ENCODE measurements around the gene CYP3A7.

DNA sequence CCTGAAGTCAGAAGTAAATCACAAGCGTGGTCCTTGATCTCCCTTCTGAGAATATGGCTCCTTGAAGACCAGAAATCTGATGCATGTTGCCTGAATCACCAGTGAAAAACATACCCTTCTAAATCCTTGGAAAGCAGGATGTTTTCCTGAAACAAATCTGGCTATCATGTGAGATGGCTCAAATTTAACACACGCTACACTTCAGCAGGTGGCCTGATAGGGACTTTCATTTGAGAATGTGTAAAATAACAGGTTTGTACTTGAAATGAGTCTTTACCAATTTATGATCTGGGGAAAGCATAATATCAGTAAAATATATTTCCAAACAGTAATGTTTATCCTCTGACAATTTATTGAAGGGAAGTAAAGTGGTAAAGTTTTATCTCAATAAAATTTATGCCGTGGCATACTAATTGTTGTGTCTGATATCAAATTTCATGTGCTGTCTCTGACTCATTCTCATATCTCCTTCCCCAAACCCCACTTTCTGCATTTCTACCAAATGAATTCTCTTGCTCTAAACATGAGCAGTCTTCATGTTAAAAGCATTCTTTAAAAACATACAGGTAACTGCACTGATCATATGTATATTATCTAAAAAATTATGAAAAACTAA, 31.6 kb upstream of the CYP3A7 start:
- TF ChIP-seq, protein P1, sequence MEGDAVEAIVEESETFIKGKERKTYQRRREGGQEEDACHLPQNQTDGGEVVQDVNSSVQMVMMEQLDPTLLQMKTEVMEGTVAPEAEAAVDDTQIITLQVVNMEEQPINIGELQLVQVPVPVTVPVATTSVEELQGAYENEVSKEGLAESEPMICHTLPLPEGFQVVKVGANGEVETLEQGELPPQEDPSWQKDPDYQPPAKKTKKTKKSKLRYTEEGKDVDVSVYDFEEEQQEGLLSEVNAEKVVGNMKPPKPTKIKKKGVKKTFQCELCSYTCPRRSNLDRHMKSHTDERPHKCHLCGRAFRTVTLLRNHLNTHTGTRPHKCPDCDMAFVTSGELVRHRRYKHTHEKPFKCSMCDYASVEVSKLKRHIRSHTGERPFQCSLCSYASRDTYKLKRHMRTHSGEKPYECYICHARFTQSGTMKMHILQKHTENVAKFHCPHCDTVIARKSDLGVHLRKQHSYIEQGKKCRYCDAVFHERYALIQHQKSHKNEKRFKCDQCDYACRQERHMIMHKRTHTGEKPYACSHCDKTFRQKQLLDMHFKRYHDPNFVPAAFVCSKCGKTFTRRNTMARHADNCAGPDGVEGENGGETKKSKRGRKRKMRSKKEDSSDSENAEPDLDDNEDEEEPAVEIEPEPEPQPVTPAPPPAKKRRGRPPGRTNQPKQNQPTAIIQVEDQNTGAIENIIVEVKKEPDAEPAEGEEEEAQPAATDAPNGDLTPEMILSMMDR (IDR thresholded peaks at IDR 0.05), result no peak
- TF ChIP-seq POLR2A (IDR thresholded peaks at IDR 0.05), result no peak
- no peak for TF ChIP-seq EP300 (IDR thresholded peaks at IDR 0.05)
